NT2/D1 (cell line): Measurements from ENCODE around the gene ATF7IP2.
"Not testable (repeated sequence)": the region's sequence is repeated elsewhere in the genome, so short reads cannot be mapped to it uniquely, and the experiment has no call there.

ENCODE experiments used
- SUZ12 ChIP-seq: IDR thresholded peaks from 2 replicates; pipeline ENCODE4 v1.6.1; 2011; ENCODE audit not compliant: insufficient read length, insufficient read depth; ENCODE audit errors: extremely low read depth
- YY1 ChIP-seq: IDR thresholded peaks from 2 replicates; pipeline ENCODE4 v1.6.1; 2011; ENCODE audit not compliant: insufficient read length, insufficient read depth
- ZNF274 ChIP-seq: IDR thresholded peaks from 2 replicates; pipeline ENCODE4 v1.6.1; 2011; ENCODE audit warnings: mild to moderate bottlenecking, low read depth, low read length

GRCh38 chr16:10362864-10363197, 23.0 kb upstream of the ATF7IP2 start:
- not testable (repeated sequence) for TF ChIP-seq ZNF274, YY1, SUZ12
